ENCODE data around the gene BBS7. TPM values are rescaled to one million over a fixed set of nuclear protein-coding genes. Genes with fewer than 3 reads are reported as not detected.

The BBS7 gene
- total RNA-seq: 14.2 and 14.7 TPM in 2 replicates

GRCh38 chr4:121869841-121870822 is at the start of gene BBS7:
BBS7 (minus strand) TSS chr4:121870474; CDS start chr4:121870313, 161 bp downstream.

GRCh38 chr4:121823505-121824170 is 46.6 kb downstream of the BBS7 start, which contains the start of gene CCNA2:
CCNA2 (minus strand) TSS chr4:121823883; CDS start chr4:121823628, 255 bp downstream.

GRCh38 chr4:121800961-121801714 is 69.1 kb downstream of the BBS7 start, which contains the start of gene EXOSC9:
EXOSC9 (plus strand) TSS chr4:121801323; CDS start chr4:121801425, 102 bp downstream.

Other genes with a start within 250 kb of the BBS7 start
- gene ANXA5, start 173.5 kb downstream of the BBS7 start, total RNA-seq: 344 and 461 TPM in 2 replicates
- 0.27 and 0.38 TPM in 2 replicates for gene SMIM43, start 105.3 kb downstream of the BBS7 start, total RNA-seq
- gene EXOSC9, start 69.2 kb downstream of the BBS7 start, total RNA-seq: 26.5 and 38.9 TPM in 2 replicates
- gene CCNA2, start 46.6 kb downstream of the BBS7 start, total RNA-seq: 21.6 and 52.5 TPM in 2 replicates
- under 0.01 TPM in 1 of 2 replicates, not detected in the other for gene TRPC3, start 81.6 kb upstream of the BBS7 start, total RNA-seq